Measurements from ENCODE around the gene VIT. TPM values are rescaled to one million over a fixed set of nuclear protein-coding genes. Genes with fewer than 3 reads are reported as not detected.

The VIT gene
- total RNA-seq, 5 donors from 2014 or later (not counting 1 experiment from before 2014, with no cell fraction given) = 0.14 TPM; not detected in 4

DNA sequence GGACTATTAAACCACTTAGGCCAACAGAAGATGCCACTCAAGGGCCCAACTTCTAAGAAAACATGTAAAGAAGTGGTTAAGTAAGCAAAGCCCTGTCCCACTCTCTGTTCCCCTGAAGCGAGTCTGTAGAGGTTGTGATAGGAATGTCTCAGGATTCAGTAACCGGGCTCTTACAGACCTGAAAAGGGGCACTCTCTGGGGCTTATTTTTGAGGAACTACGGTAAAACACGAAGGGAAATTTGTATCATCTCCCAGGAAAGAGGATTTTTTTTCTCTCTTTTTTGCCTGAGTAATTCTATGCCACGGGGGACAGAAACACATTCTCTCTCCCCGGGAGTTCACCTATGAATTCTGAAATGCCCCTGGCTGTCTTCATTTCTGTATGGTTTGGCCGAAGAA is 77.4 kb downstream of the VIT start:
- no peaks in the 10 kb centered on the region for H3K4me1 Mint-ChIP-seq
- H3K4me3 ChIP-seq (ENCODE audit: control insufficient read depth in 1 of 2, extremely low read depth in 1 of 2, low read length in 1 of 2) = no peak overlapping the region
- no peaks in the 10 kb centered on the region for H3K36me3 ChIP-seq (ENCODE audit: control insufficient read depth in 2 of 2, extremely low read depth in 1 of 2, insufficient read depth in 1 of 2, low read length in 1 of 2)
- no peak overlapping the region for H3K27ac Mint-ChIP-seq
- H3K9me3 ChIP-seq = no peaks in the 10 kb centered on the region
- ChIA-PET POLR2A (no interaction called here), CTCF (no interaction called here)
- H3K27me3 ChIP-seq (replicated peaks in 1 of 2; ENCODE audit: control insufficient read depth in 2 of 2, extremely low read depth in 1 of 2, insufficient read depth in 2 of 2, low read length in 1 of 2) = peaks cover 0 to 4% of the 10 kb centered on the region in 2 experiments
- H3K27me3 Mint-ChIP-seq = peaks cover 0 to 11% of the 10 kb centered on the region in 2 donors
- no peak for DNase-seq
- no peak overlapping the region for H3K27ac ChIP-seq (ENCODE audit: low read length)
- H3K9me3 Mint-ChIP-seq = no peaks in the 10 kb centered on the region
- H3K36me3 Mint-ChIP-seq = no peaks in the 10 kb centered on the region
- no peaks in the 10 kb centered on the region for H3K4me1 ChIP-seq (ENCODE audit: control insufficient read depth in 1 of 2, extremely low read depth in 1 of 2, insufficient read depth in 2 of 2, low read length in 2 of 2)
- no peak for ATAC-seq (replicated peaks in 1 of 4)
- WGBS (ENCODE audit: insufficient coverage) = 67% methylated on average over 1 of the region's 7 CpGs
- H3K4me3 Mint-ChIP-seq = no peak overlapping the region

DNA sequence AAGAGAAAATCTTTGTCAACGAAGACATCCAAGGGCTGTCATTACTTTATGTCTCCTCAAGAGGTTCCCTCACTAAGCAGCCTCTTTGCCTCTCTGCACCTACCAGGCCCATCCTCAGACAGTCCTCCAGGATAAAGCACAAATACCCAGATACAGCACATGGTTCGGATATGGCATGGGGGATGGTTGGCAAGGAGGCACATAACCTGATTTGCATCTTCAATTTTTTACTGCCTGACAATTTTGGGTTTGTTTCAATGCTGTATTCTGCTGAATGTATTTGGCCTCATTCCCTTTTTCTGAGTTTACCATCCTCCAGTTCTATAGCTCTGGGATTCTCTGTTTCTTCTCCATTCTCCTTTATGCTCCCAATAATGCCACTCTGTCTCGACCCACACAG is 78.8 kb downstream of the VIT start:
- ATAC-seq (replicated peaks in 1 of 4) = no peak
- H3K36me3 ChIP-seq (ENCODE audit: control insufficient read depth in 2 of 2, extremely low read depth in 1 of 2, insufficient read depth in 1 of 2, low read length in 1 of 2) = no peaks in the 10 kb centered on the region
- peaks cover 0 to 3% of the 10 kb centered on the region in 2 experiments for H3K27me3 ChIP-seq (replicated peaks in 1 of 2; ENCODE audit: control insufficient read depth in 2 of 2, extremely low read depth in 1 of 2, insufficient read depth in 2 of 2, low read length in 1 of 2)
- Mint-ChIP-seq H3K27ac (no peak overlapping the region), H3K9me3 (no peaks in the 10 kb centered on the region), H3K36me3 (no peaks in the 10 kb centered on the region), H3K4me1 (no peaks in the 10 kb centered on the region), H3K27me3 (peaks cover 0 to 8% of the 10 kb centered on the region in 2 donors), H3K4me3 (no peak overlapping the region)
- POLR2A ChIA-PET = interaction anchor here (0.5 to 0.9 kb wide), 2 partner anchors 10 to 422 kb away, joined by 3 read pairs; no protein-coding TSS in a partner anchor
- CTCF ChIA-PET = interaction anchor here (0.9 to 1.1 kb wide), 2 partner anchors 10 to 11 kb away, joined by 5 to 6 read pairs; no protein-coding TSS in a partner anchor
- H3K4me3 ChIP-seq (ENCODE audit: control insufficient read depth in 1 of 2, extremely low read depth in 1 of 2, low read length in 1 of 2) = no peak overlapping the region
- no peaks in the 10 kb centered on the region for H3K9me3 ChIP-seq
- DNase-seq = no peak
- no peak overlapping the region for H3K27ac ChIP-seq (ENCODE audit: low read length)
- no peaks in the 10 kb centered on the region for H3K4me1 ChIP-seq (ENCODE audit: control insufficient read depth in 1 of 2, extremely low read depth in 1 of 2, insufficient read depth in 2 of 2, low read length in 2 of 2)
- 56% methylated on average over 2 of the region's 3 CpGs for WGBS (ENCODE audit: insufficient coverage)

- no peak overlapping the region for H3K27ac ChIP-seq (ENCODE audit: low read length)
- peaks cover 0 to 5% of the 10 kb centered on the region in 2 donors for H3K27me3 Mint-ChIP-seq
- no peaks in the 10 kb centered on the region for H3K36me3 Mint-ChIP-seq
- CTCF ChIA-PET = interaction anchor here (0.6 to 1.1 kb wide), 4 partner anchors 10 to 20 kb away, joined by 3 to 6 read pairs (median 6); no protein-coding TSS in a partner anchor
- H3K27ac Mint-ChIP-seq = no peak overlapping the region
- no peak for ATAC-seq (replicated peaks in 1 of 4)
- H3K27me3 ChIP-seq (replicated peaks in 1 of 2; ENCODE audit: control insufficient read depth in 2 of 2, extremely low read depth in 1 of 2, insufficient read depth in 2 of 2, low read length in 1 of 2) = no peaks in the 10 kb centered on the region
- no peak overlapping the region for H3K4me3 Mint-ChIP-seq
- no peaks in the 10 kb centered on the region for H3K9me3 Mint-ChIP-seq
- no peak overlapping the region for H3K4me3 ChIP-seq (ENCODE audit: control insufficient read depth in 1 of 2, extremely low read depth in 1 of 2, low read length in 1 of 2)
- WGBS (ENCODE audit: insufficient coverage) = no CpG with 5 or more reads among the region's 4 CpGs
- no peaks in the 10 kb centered on the region for H3K36me3 ChIP-seq (ENCODE audit: control insufficient read depth in 2 of 2, extremely low read depth in 1 of 2, insufficient read depth in 1 of 2, low read length in 1 of 2)
- DNase-seq = no peak
- no peaks in the 10 kb centered on the region for H3K9me3 ChIP-seq
- no peaks in the 10 kb centered on the region for H3K4me1 Mint-ChIP-seq
- POLR2A ChIA-PET = interaction anchor here in 1 of 2 donors (0.9 kb wide), 1 partner anchor 10 kb away, joined by 3 read pairs; no protein-coding TSS in a partner anchor
- H3K4me1 ChIP-seq (ENCODE audit: control insufficient read depth in 1 of 2, extremely low read depth in 1 of 2, insufficient read depth in 2 of 2, low read length in 2 of 2) = no peaks in the 10 kb centered on the region
Measured at GRCh38 chr2:36775806-36776205, 79.3 kb downstream of the VIT start.

GRCh38 chr2:36777272-36777671 is 80.8 kb downstream of the VIT start:
- no peaks in the 10 kb centered on the region for H3K9me3 ChIP-seq
- no peaks in the 10 kb centered on the region for H3K36me3 ChIP-seq (ENCODE audit: control insufficient read depth in 2 of 2, extremely low read depth in 1 of 2, insufficient read depth in 1 of 2, low read length in 1 of 2)
- H3K4me1 Mint-ChIP-seq = no peaks in the 10 kb centered on the region
- ChIA-PET POLR2A (no interaction called here), CTCF (no interaction called here)
- H3K9me3 Mint-ChIP-seq = no peaks in the 10 kb centered on the region
- ATAC-seq (replicated peaks in 1 of 4) (no peak), DNase-seq (no peak)
- peaks cover 3 to 8% of the 10 kb centered on the region in 2 donors for H3K27me3 Mint-ChIP-seq
- no peak overlapping the region for H3K4me3 Mint-ChIP-seq
- no peak overlapping the region for H3K27ac Mint-ChIP-seq
- H3K27me3 ChIP-seq (replicated peaks in 1 of 2; ENCODE audit: control insufficient read depth in 2 of 2, extremely low read depth in 1 of 2, insufficient read depth in 2 of 2, low read length in 1 of 2) = no peaks in the 10 kb centered on the region
- WGBS (ENCODE audit: insufficient coverage) = 100% methylated on average over 1 of the region's 2 CpGs
- H3K4me1 ChIP-seq (ENCODE audit: control insufficient read depth in 1 of 2, extremely low read depth in 1 of 2, insufficient read depth in 2 of 2, low read length in 2 of 2) = no peaks in the 10 kb centered on the region
- H3K27ac ChIP-seq (ENCODE audit: low read length) = no peak overlapping the region
- H3K36me3 Mint-ChIP-seq = no peaks in the 10 kb centered on the region
- H3K4me3 ChIP-seq (ENCODE audit: control insufficient read depth in 1 of 2, extremely low read depth in 1 of 2, low read length in 1 of 2) = no peak overlapping the region

DNA sequence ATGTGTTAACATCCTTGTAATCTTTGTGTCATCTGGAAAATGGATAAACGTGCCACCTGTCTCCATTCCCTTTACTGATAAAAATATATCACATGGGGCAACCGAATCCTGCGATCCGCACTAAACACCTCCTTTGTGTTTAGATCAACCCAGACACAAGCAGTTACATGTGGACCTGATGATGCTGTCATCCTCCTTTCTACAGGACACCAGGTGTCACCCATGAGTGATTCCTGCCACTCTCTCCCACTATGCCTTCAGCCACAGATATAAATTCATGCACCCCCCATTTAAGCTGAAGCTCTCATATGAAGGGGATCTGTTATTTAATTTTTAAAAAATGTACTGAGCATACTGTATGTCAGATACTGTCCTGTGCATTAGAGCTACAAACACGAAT is 81.3 kb downstream of the VIT start:
- no peak overlapping the region for H3K4me3 Mint-ChIP-seq
- ATAC-seq (replicated peaks in 1 of 4) = no peak
- WGBS (ENCODE audit: insufficient coverage) = 93% methylated on average over 3 of the region's 5 CpGs

GRCh38 chr2:36779462-36779861 is 83.0 kb downstream of the VIT start:
- no peaks in the 10 kb centered on the region for H3K36me3 ChIP-seq (ENCODE audit: control insufficient read depth in 2 of 2, extremely low read depth in 1 of 2, insufficient read depth in 1 of 2, low read length in 1 of 2)
- no peaks in the 10 kb centered on the region for H3K4me1 Mint-ChIP-seq
- H3K27ac ChIP-seq (ENCODE audit: low read length) = no peak overlapping the region
- H3K4me1 ChIP-seq (ENCODE audit: control insufficient read depth in 1 of 2, extremely low read depth in 1 of 2, insufficient read depth in 2 of 2, low read length in 2 of 2) = no peaks in the 10 kb centered on the region
- ATAC-seq (replicated peaks in 1 of 4) = no peak
- H3K9me3 ChIP-seq = no peaks in the 10 kb centered on the region
- no peaks in the 10 kb centered on the region for H3K36me3 Mint-ChIP-seq
- H3K27me3 ChIP-seq (replicated peaks in 1 of 2; ENCODE audit: control insufficient read depth in 2 of 2, extremely low read depth in 1 of 2, insufficient read depth in 2 of 2, low read length in 1 of 2) = no peaks in the 10 kb centered on the region
- no peak overlapping the region for H3K27ac Mint-ChIP-seq
- H3K4me3 Mint-ChIP-seq = no peak overlapping the region
- H3K4me3 ChIP-seq (ENCODE audit: control insufficient read depth in 1 of 2, extremely low read depth in 1 of 2, low read length in 1 of 2) = no peak overlapping the region
- no peaks in the 10 kb centered on the region for H3K9me3 Mint-ChIP-seq
- CTCF ChIA-PET = interaction anchor here (0.7 to 1.6 kb wide), 4 partner anchors 9 to 16 kb away, joined by 3 to 7 read pairs (median 4); no protein-coding TSS in a partner anchor
- DNase-seq = no peak
- peaks cover 3 to 12% of the 10 kb centered on the region in 2 donors for H3K27me3 Mint-ChIP-seq
- POLR2A ChIA-PET = no interaction called here
- WGBS (ENCODE audit: insufficient coverage) = 94% methylated on average over 2 of the region's 2 CpGs

More for the DNA sequence above, 81.3 kb downstream of the VIT start:
- H3K36me3 ChIP-seq (ENCODE audit: control insufficient read depth in 2 of 2, extremely low read depth in 1 of 2, insufficient read depth in 1 of 2, low read length in 1 of 2) = no peaks in the 10 kb centered on the region
- Mint-ChIP-seq H3K36me3 (no peaks in the 10 kb centered on the region), H3K9me3 (no peaks in the 10 kb centered on the region), H3K27me3 (peaks cover 5 to 8% of the 10 kb centered on the region in 2 donors), H3K4me1 (no peaks in the 10 kb centered on the region), H3K27ac (no peak overlapping the region)
- H3K4me3 ChIP-seq (ENCODE audit: control insufficient read depth in 1 of 2, extremely low read depth in 1 of 2, low read length in 1 of 2) = no peak overlapping the region
- DNase-seq = no peak
- CTCF ChIA-PET = no interaction called here
- H3K27ac ChIP-seq (ENCODE audit: low read length) = no peak overlapping the region
- no peaks in the 10 kb centered on the region for H3K27me3 ChIP-seq (replicated peaks in 1 of 2; ENCODE audit: control insufficient read depth in 2 of 2, extremely low read depth in 1 of 2, insufficient read depth in 2 of 2, low read length in 1 of 2)
- POLR2A ChIA-PET = no interaction called here
- H3K9me3 ChIP-seq = no peaks in the 10 kb centered on the region
- H3K4me1 ChIP-seq (ENCODE audit: control insufficient read depth in 1 of 2, extremely low read depth in 1 of 2, insufficient read depth in 2 of 2, low read length in 2 of 2) = no peaks in the 10 kb centered on the region
